ENCODE data around the gene EBP. TPM values are rescaled to one million over a fixed set of nuclear protein-coding genes. Genes with fewer than 3 reads are reported as not detected.

EBP gene
- total and polyA plus RNA-seq, 2 of the 8 experiments (the other 6 are each of a cell fraction or from before 2014, with no cell fraction given): 143 to 286 TPM

- no peak for TF ChIP-seq CHD7 (IDR thresholded peaks at IDR 0.05; ENCODE audit: insufficient replicate concordance, low read length)
- TF ChIP-seq RXRA (IDR thresholded peaks at IDR 0.05; ENCODE audit: insufficient read depth, low read depth, low read length): no peak
- no peak for TF ChIP-seq TBP (IDR thresholded peaks at IDR 0.05; ENCODE audit: low read depth, low read length)
- TF ChIP-seq EP300 (IDR thresholded peaks at IDR 0.05; ENCODE audit: borderline replicate concordance in 1 of 2, low read depth in 2 of 2, low read length in 2 of 2): no peak
- TF ChIP-seq BCL11A (IDR thresholded peaks at IDR 0.05; ENCODE audit: low read depth in 2 of 2, low read length in 2 of 2): no peak
- TF ChIP-seq E2F6 (IDR thresholded peaks at IDR 0.05): no peak
- TF ChIP-seq KDM4A (IDR thresholded peaks at IDR 0.05; ENCODE audit: low read depth, low read length, severe bottlenecking): no peak
Observed at GRCh38 chrX:48476919-48477318, 44.7 kb upstream of the EBP start (continued).
